H1 (cell line): Measurements from ENCODE around the gene THEM5. TPM values are rescaled to one million over a fixed set of nuclear protein-coding genes. Genes with fewer than 3 reads are reported as not detected.

Experiments used
- ATF3 ChIP-seq: IDR thresholded peaks from 2 replicates; pipeline ENCODE4 v1.6.1; 2011; ENCODE audit warnings: low read depth, mild to moderate bottlenecking, low read length; ENCODE audit not compliant: insufficient read depth
- CBX8 ChIP-seq: fragments of 300-800, 300-1000 bp; sonication (generic); IDR thresholded peaks from 2 replicates; pipeline ENCODE4 v1.7.1; 2016; ENCODE audit warnings: low read depth, low read length, borderline replicate concordance
- polyA plus RNA-seq, 7 experiments: library from polyadenylated mRNA; depleted of rRNA in 3 of 7; stranded (reverse) in 5 of 7; unstranded in 2 of 7; fragments of >200 nt in 5 of 7; fragments of 200-250 nt in 2 of 7; gene quantifications; 1 replicate in 5 of 7; 2 replicates in 1 of 7; 4 replicates in 1 of 7; pipeline versions ENCODE4 v1.2.1 to v1.2.3, GENCODE V29; 2011 to 2013; ENCODE audit warnings: missing spikeins in 2 of 7, mixed read lengths in 2 of 7
- total RNA-seq: library from RNA; stranded (reverse); fragmentation: NEBNext Ultra II Directional; extraction: Animal tissue kit (Norgen Biotek cat#: 25700); gene quantifications from 2 replicates; pipeline ENCODE4 v1.2.1, GENCODE V29; 2021

THEM5 gene
- total and polyA plus RNA-seq, 2 of the 8 experiments (the other 6 are each of a cell fraction or from before 2014, with no cell fraction given) = not detected

GRCh38 chr1:151830055-151830454 lies 23.5 kb downstream of the THEM5 start (continued):
- TF ChIP-seq ATF3 (no peak), CBX8 (no peak)
